ENCODE data around the gene CCR4. TPM values are rescaled to one million over a fixed set of nuclear protein-coding genes. Genes with fewer than 3 reads are reported as not detected.

CCR4 gene
- polyA plus RNA-seq, 1 donor (not counting 4 experiments of a cell fraction or from before 2014, with no cell fraction given): not detected

DNA sequence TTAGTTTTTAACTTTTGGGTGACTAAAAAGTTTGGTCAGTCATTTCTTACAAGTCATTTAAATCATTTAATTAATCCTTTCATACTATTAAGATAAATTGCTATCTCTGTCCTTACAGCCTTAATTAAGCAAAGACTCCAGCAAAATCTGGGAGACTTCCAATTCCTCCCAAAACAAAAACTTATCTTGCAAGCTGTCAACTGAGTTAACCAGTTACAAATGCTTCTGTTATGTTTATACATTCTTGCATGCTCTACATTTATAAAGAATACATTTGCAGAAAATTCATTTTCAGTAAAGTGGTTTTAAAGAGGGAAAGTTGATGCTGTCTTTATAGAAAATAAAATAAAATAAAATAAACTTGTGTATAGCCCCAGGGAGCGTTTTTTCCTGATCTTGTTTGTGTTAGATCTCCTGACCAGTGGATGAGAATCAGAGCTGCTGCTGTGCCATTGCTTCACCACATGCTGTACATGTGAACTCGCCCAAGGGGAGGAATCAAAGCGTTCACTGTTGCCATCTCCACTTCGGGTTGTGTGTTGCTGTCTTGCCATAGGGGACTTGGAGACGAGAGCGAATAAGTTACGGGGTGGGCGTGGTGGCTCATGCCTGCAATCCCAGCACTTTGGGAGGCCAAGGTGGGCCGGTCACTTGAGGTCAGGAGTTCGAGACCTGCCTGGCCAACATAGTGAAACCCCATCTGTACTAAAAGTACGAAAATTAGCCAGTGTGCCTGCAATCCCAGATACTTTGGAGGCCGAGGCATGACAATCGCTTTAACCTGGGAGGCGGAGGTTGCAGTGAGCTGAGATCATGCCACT, 5.5 kb downstream of the CCR4 start:
- DNase-seq (ENCODE audit: low read depth, low spot score) (no peak), FAIRE-seq (no peak)
- Histone ChIP-seq H3K36me3 (ENCODE audit: control insufficient read depth in 2 of 2, extremely low read depth in 1 of 2, insufficient read depth in 2 of 2, low read length in 2 of 2) (no peaks in the 10 kb centered on the region), H3K9me3 (ENCODE audit: control insufficient read depth, low read depth, low read length) (no peaks in the 10 kb centered on the region), H3K27me3 (ENCODE audit: control insufficient read depth, extremely low read depth, insufficient read depth, low read length) (no peaks in the 10 kb centered on the region), H3K79me2 (ENCODE audit: control insufficient read depth, insufficient read depth, low read length) (no peaks in the 10 kb centered on the region), H3K4me2 (ENCODE audit: control insufficient read depth, extremely low read depth, insufficient read depth, low read depth, low read length) (no peak overlapping the region), H4K20me1 (ENCODE audit: control insufficient read depth, extremely low read depth, insufficient read depth, low read length) (no peaks in the 10 kb centered on the region), H3K4me3 (ENCODE audit: control insufficient read depth in 2 of 3, extremely low read depth in 1 of 3, insufficient read depth in 2 of 3, low read depth in 1 of 3, low read length in 3 of 3) (no peak overlapping the region), H3K9me1 (ENCODE audit: control insufficient read depth, extremely low read depth, insufficient read depth, low read length) (no peaks in the 10 kb centered on the region), H3K4me1 (ENCODE audit: control insufficient read depth, extremely low read depth, insufficient read depth, low read length) (peaks cover 14% of the 10 kb centered on the region), H2AFZ (ENCODE audit: control insufficient read depth, low read length) (no peak overlapping the region), H3K27ac (ENCODE audit: control insufficient read depth, insufficient read depth, low read length) (no peak overlapping the region), H3K9ac (ENCODE audit: control insufficient read depth, extremely low read depth, insufficient read depth, low read length) (no peak overlapping the region)
- dilution Hi-C loops (cut with MboI; ENCODE audit: extremely low pct_ligation_motif_present, low sequenced_read_pairs): no loop called here
- TF ChIP-seq EZH2 (IDR thresholded peaks at IDR 0.05; ENCODE audit: low read length): no peak
- TF ChIP-seq, protein P1, sequence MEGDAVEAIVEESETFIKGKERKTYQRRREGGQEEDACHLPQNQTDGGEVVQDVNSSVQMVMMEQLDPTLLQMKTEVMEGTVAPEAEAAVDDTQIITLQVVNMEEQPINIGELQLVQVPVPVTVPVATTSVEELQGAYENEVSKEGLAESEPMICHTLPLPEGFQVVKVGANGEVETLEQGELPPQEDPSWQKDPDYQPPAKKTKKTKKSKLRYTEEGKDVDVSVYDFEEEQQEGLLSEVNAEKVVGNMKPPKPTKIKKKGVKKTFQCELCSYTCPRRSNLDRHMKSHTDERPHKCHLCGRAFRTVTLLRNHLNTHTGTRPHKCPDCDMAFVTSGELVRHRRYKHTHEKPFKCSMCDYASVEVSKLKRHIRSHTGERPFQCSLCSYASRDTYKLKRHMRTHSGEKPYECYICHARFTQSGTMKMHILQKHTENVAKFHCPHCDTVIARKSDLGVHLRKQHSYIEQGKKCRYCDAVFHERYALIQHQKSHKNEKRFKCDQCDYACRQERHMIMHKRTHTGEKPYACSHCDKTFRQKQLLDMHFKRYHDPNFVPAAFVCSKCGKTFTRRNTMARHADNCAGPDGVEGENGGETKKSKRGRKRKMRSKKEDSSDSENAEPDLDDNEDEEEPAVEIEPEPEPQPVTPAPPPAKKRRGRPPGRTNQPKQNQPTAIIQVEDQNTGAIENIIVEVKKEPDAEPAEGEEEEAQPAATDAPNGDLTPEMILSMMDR (optimal IDR thresholded peaks at IDR 0.05 in 1 of 3, IDR thresholded peaks at IDR 0.05 in 1 of 3, conservative IDR thresholded peaks at IDR 0.05 in 1 of 3; ENCODE audit: extremely low read depth in 1 of 3, insufficient read depth in 2 of 3, low read length in 3 of 3): no peak

DNA sequence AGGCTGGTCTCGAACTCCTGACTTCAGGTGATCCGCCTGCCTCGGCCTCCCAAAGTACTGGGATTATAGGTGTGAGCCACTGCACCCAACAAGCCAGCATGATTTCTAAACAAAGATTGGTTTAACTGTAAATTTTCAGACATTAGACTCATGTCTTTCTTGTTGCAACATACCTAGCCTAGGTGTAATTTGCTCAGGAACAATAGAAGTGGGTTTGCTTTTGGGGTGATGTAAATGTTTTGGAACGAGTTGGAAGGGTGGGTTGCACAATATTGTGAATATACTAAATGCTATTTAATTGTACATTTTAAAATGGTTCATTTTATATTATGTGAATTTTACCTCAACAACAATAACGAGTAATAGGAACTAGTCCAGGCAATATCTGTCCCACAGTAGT, 7.1 kb downstream of the CCR4 start:
- dilution Hi-C loops (cut with MboI; ENCODE audit: extremely low pct_ligation_motif_present, low sequenced_read_pairs): no loop called here
- no peaks in the 10 kb centered on the region for H3K27me3 ChIP-seq (ENCODE audit: control insufficient read depth, extremely low read depth, insufficient read depth, low read length)
- no peaks in the 10 kb centered on the region for H4K20me1 ChIP-seq (ENCODE audit: control insufficient read depth, extremely low read depth, insufficient read depth, low read length)
- FAIRE-seq: no peak
- H3K27ac ChIP-seq (ENCODE audit: control insufficient read depth, insufficient read depth, low read length): no peak overlapping the region
- H3K36me3 ChIP-seq (ENCODE audit: control insufficient read depth in 2 of 2, extremely low read depth in 1 of 2, insufficient read depth in 2 of 2, low read length in 2 of 2): no peaks in the 10 kb centered on the region
- H3K4me2 ChIP-seq (ENCODE audit: control insufficient read depth, extremely low read depth, insufficient read depth, low read depth, low read length): peak overlapping the region; percentile 19
- H3K9me1 ChIP-seq (ENCODE audit: control insufficient read depth, extremely low read depth, insufficient read depth, low read length): no peaks in the 10 kb centered on the region
- H2AFZ ChIP-seq (ENCODE audit: control insufficient read depth, low read length): no peak overlapping the region
- H3K4me3 ChIP-seq (ENCODE audit: control insufficient read depth in 2 of 3, extremely low read depth in 1 of 3, insufficient read depth in 2 of 3, low read depth in 1 of 3, low read length in 3 of 3): no peak overlapping the region
- DNase-seq (ENCODE audit: low read depth, low spot score): peak; percentile 25
- H3K4me1 ChIP-seq (ENCODE audit: control insufficient read depth, extremely low read depth, insufficient read depth, low read length): peaks cover 15% of the 10 kb centered on the region
- H3K79me2 ChIP-seq (ENCODE audit: control insufficient read depth, insufficient read depth, low read length): no peaks in the 10 kb centered on the region
- no peaks in the 10 kb centered on the region for H3K9me3 ChIP-seq (ENCODE audit: control insufficient read depth, low read depth, low read length)
- no peak overlapping the region for H3K9ac ChIP-seq (ENCODE audit: control insufficient read depth, extremely low read depth, insufficient read depth, low read length)
- TF ChIP-seq EZH2 (IDR thresholded peaks at IDR 0.05; ENCODE audit: low read length): no peak
- TF ChIP-seq, protein P1 (optimal IDR thresholded peaks at IDR 0.05 in 1 of 3, IDR thresholded peaks at IDR 0.05 in 1 of 3, conservative IDR thresholded peaks at IDR 0.05 in 1 of 3; ENCODE audit: extremely low read depth in 1 of 3, insufficient read depth in 2 of 3, low read length in 3 of 3): no peak

Measured in keratinocyte (primary cell).